A549 (cell line): ENCODE results near the gene GATAD1.

Experiments
- CTCF ChIP-seq: fragments of >200 bp; sonication (Bioruptor Twin); formaldehyde crosslinking; IDR thresholded peaks from 3 replicates; pipeline ENCODE4 v1.5.1; 2016
- JUN ChIP-seq, 2 experiments: fragments of >200 bp; sonication (Bioruptor Twin); formaldehyde crosslinking; IDR thresholded peaks; 2 replicates in 1 of 2; 3 replicates in 1 of 2; pipeline ENCODE4 v1.6.1; 2016 to 2017
- POLR2A ChIP-seq: IDR thresholded peaks from 2 replicates; pipeline ENCODE4 v1.6.1; 2012; ENCODE audit warnings: mild to moderate bottlenecking, low read length
- RAD21 ChIP-seq, 2 experiments: fragments of >200 bp in 1 of 2; sonication (Bioruptor Twin) in 1 of 2; formaldehyde crosslinking in 1 of 2; IDR thresholded peaks in 1 of 2; conservative IDR thresholded peaks in 1 of 2; 2 replicates in 1 of 2; 3 replicates in 1 of 2; pipeline ENCODE4 v1.6.1; 2012 to 2018; ENCODE audit warnings: inconsistent platforms in 1 of 2
- RFX5 ChIP-seq: fragments of 450-650 bp; IDR thresholded peaks from 2 replicates; pipeline ENCODE4 v1.7.1; 2014; ENCODE audit warnings: antibody characterized with exemption, mild to moderate bottlenecking, moderate library complexity
- USF2 ChIP-seq: fragments of 450-650 bp; IDR thresholded peaks from 2 replicates; pipeline ENCODE4 v1.6.1; 2014; ENCODE audit warnings: antibody characterized with exemption

GRCh38 chr7:92413550-92413949 lies 33.7 kb upstream of the GATAD1 start:
- TF ChIP-seq CTCF (no peak), USF2 (no peak), RAD21 (conservative IDR thresholded peaks at IDR 0.05 in 1 of 2, IDR thresholded peaks at IDR 0.05 in 1 of 2) (no peak), POLR2A (no peak), RFX5 (no peak), JUN (IDR thresholded peaks at IDR 0.05) (no peak)
